Activated T-helper 2 cell treated with anti-CD3 and anti-CD28 coated beads, Interferon-gamma antibody, Interleukin-2, Interleukin-4, amounts not matched to agents 10 μg/mL and 5 μg/mL and 100 μg/mL, durations not matched to agents 14 hours and 24 hours and 36 hours (primary cell): ENCODE data around the gene TMEM235. TPM values are rescaled to one million over a fixed set of nuclear protein-coding genes. Genes with fewer than 3 reads are reported as not detected.

Source experiments
- DNase-seq: peaks from one replicate; pipeline ENCODE4 v3.0.0; 2021; ENCODE audit warnings: low spot score
- H3K27ac Mint-ChIP-seq: one replicate; pipeline ENCODE4 v1.8.0; 2021; ENCODE audit warnings: mixed read lengths
- H3K27me3 Mint-ChIP-seq: one replicate; pipeline ENCODE4 v1.8.0; 2021; ENCODE audit warnings: low read depth, mixed read lengths
- H3K36me3 Mint-ChIP-seq: one replicate; pipeline ENCODE4 v1.8.0; 2021; ENCODE audit warnings: low read depth, mixed read lengths
- H3K4me1 Mint-ChIP-seq: one replicate; pipeline ENCODE4 v1.8.0; 2021; ENCODE audit warnings: low read depth, mixed read lengths
- H3K4me3 Mint-ChIP-seq: one replicate; pipeline ENCODE4 v1.8.0; 2021; ENCODE audit warnings: low read depth, mild to moderate bottlenecking, moderate library complexity, mixed read lengths
- H3K9me3 Mint-ChIP-seq: one replicate; pipeline ENCODE4 v1.8.0; 2021; ENCODE audit warnings: mixed read lengths
- intact Hi-C: fragments of 100-400 bp; cut with micrococcal nuclease; formaldehyde crosslinking; loops from one replicate; pipeline ENCODE4 v1.15.1; 2023
- total RNA-seq: library from RNA; stranded (reverse); gene quantifications from 2 replicates; pipeline ENCODE4 v1.2.3, GENCODE V29; 2022

The TMEM235 gene
- total RNA-seq, 1 donor from 2014 or later = not detected

- Mint-ChIP-seq H3K9me3 (no peaks in the 10 kb centered on the region), H3K36me3 (no peaks in the 10 kb centered on the region), H3K4me1 (peaks cover 22% of the 10 kb centered on the region), H3K4me3 (no peak overlapping the region), H3K27me3 (no peaks in the 10 kb centered on the region), H3K27ac (no peak overlapping the region)
- intact Hi-C loops = no loop called here
- DNase-seq = no peak
Observed at GRCh38 chr17:78268951-78269905, 37.8 kb downstream of the TMEM235 start.

DNA sequence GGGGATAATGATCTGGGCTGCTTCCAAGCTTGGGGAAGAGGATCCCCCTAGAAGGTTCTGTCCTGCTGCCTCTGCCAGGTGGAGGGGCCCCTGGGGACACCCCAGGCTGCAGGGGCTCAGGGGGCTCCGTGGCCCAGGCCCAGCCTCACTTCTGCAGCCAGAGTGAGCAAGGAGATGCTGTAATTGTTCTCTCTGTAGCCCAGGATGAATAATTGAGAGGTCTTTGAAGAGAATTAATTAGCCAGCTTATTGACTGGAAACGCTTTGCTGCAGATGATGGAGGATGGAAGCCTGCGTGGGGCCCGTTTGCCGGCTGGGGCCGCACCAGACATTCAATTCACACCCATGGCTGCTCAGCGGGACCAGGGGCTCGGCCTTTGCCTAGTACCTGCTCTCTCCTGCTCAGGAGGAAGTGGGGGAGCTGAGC, 38.5 kb downstream of the TMEM235 start:
- DNase-seq = no peak
- intact Hi-C loops = no loop called here
- Mint-ChIP-seq H3K9me3 (no peaks in the 10 kb centered on the region), H3K27ac (no peak overlapping the region), H3K36me3 (no peaks in the 10 kb centered on the region), H3K4me3 (no peak overlapping the region), H3K4me1 (peaks cover 22% of the 10 kb centered on the region), H3K27me3 (no peaks in the 10 kb centered on the region)

DNA sequence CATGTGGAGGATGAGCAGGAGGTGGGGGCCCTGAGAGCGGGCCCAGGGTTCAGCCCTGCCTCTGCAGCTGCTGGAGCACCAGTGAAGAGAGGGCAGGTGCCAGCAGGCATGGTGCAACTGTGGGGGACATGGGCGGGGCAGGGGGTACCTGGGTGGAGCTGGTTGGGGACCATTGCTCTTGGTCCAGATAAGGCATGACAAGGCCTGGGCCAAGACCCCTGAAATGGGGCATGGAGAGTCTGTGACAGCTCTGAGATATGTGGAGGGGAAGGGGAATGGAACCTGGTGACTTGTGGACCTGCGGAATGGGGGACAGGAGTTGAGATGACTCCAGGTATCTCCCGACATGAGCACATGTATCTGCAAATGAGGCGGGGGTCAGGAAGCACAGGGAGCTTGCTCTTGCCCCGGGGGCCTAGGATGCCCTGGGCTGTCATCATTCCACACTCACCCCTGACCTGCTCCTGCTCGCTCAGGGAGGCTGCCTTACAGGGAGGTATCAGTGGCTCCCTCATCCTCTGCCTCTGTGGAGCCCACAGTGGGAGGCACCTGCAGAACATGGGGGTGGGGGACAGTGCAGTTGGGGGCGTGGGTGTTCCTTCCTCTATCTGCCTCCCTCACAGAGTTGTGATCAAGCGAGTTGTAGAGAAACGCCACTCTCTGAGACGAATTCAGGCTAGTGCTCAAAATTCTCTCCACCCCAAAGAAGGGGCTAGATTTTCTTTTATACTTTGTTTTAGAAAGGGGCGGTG, 40.2 kb downstream of the TMEM235 start:
- peaks cover 25% of the 10 kb centered on the region for H3K4me1 Mint-ChIP-seq
- H3K4me3 Mint-ChIP-seq = no peak overlapping the region
- peaks cover 2% of the 10 kb centered on the region for H3K27me3 Mint-ChIP-seq
- H3K9me3 Mint-ChIP-seq = no peaks in the 10 kb centered on the region
- intact Hi-C loops = no loop called here
- no peaks in the 10 kb centered on the region for H3K36me3 Mint-ChIP-seq
- no peak overlapping the region for H3K27ac Mint-ChIP-seq
- DNase-seq = no peak

GRCh38 chr17:78272181-78272913, 40.9 kb downstream of the TMEM235 start:
- Mint-ChIP-seq H3K36me3 (no peaks in the 10 kb centered on the region), H3K27me3 (peaks cover 2% of the 10 kb centered on the region), H3K4me3 (no peak overlapping the region), H3K27ac (no peak overlapping the region), H3K4me1 (peaks cover 25% of the 10 kb centered on the region), H3K9me3 (no peaks in the 10 kb centered on the region)
- DNase-seq = no peak
- intact Hi-C loops = no loop called here

DNA sequence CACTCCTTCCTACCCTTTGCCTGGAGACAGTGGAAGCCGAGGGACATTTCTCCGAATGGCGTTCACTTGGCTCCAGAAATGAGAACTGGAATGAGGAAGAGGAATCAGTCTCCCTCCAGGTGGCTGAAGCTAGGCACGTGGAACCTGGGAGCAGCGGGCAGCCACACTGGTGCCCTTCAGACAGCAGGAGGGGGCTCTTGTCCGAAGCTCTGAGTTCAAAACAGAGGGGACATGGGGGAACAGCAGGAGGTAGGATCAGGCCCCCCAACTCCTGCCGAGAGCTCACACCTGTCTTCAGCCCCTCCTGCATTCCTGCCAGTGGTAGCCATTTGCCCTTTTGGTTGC, 41.5 kb downstream of the TMEM235 start:
- no peak for DNase-seq
- Mint-ChIP-seq H3K4me1 (peaks cover 25% of the 10 kb centered on the region), H3K36me3 (no peaks in the 10 kb centered on the region), H3K27me3 (peaks cover 2% of the 10 kb centered on the region), H3K4me3 (no peak overlapping the region), H3K9me3 (no peaks in the 10 kb centered on the region), H3K27ac (no peak overlapping the region)
- intact Hi-C loops = no loop called here

- DNase-seq = no peak
- no peaks in the 10 kb centered on the region for H3K36me3 Mint-ChIP-seq
- H3K27ac Mint-ChIP-seq = no peak overlapping the region
- H3K9me3 Mint-ChIP-seq = no peaks in the 10 kb centered on the region
- intact Hi-C loops = no loop called here
- H3K4me1 Mint-ChIP-seq = peaks cover 25% of the 10 kb centered on the region
- H3K4me3 Mint-ChIP-seq = no peak overlapping the region
- H3K27me3 Mint-ChIP-seq = peaks cover 2% of the 10 kb centered on the region
Observed at GRCh38 chr17:78273813-78274212, 42.4 kb downstream of the TMEM235 start.

- H3K27me3 Mint-ChIP-seq = peaks cover 2% of the 10 kb centered on the region
- H3K27ac Mint-ChIP-seq = no peak overlapping the region
- peaks cover 24% of the 10 kb centered on the region for H3K4me1 Mint-ChIP-seq
- H3K9me3 Mint-ChIP-seq = no peaks in the 10 kb centered on the region
- no peaks in the 10 kb centered on the region for H3K36me3 Mint-ChIP-seq
- intact Hi-C loops = no loop called here
- no peak for DNase-seq
- H3K4me3 Mint-ChIP-seq = no peak overlapping the region
Observed at GRCh38 chr17:78275355-78275754, 43.9 kb downstream of the TMEM235 start.

DNA sequence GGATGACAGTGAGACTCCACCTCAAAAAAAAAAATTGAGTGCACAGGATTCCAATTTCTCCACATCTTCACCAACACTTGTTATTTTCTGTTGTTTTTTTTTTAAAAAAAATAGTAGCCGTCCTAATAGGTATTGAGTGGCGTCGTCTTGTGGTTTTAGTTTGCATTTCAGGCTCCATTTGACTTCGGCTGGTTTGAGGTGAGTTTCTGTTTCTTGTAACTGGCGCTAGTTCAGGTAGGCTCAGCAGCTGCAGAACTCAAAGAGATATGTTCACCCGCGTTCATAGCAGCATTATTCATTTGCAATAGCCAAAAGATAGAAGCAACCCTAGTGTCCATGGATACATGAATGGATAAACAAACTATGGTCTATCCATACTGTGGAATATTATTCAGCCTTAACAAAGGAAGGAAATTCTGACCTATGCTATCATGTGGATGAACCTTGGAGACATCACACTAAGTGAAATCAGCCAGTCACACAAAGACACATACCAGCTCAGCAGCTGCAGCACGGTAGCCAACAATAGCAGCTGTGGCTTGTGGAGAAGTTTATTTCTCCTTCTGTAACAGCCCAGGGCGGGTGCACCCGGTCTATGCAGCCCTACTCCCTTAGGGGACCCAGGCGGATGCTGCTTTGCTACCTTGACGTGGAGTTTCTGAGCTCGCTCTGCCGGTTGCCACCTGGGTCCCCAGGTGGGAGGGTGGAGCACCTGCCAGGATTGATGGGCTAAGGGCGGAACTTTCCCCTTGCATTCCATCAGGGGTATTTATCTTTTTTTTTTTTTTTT, 44.9 kb downstream of the TMEM235 start:
- peaks cover 18% of the 10 kb centered on the region for H3K4me1 Mint-ChIP-seq
- peaks cover 2% of the 10 kb centered on the region for H3K27me3 Mint-ChIP-seq
- H3K9me3 Mint-ChIP-seq = no peaks in the 10 kb centered on the region
- H3K36me3 Mint-ChIP-seq = no peaks in the 10 kb centered on the region
- no peak overlapping the region for H3K4me3 Mint-ChIP-seq
- no peak overlapping the region for H3K27ac Mint-ChIP-seq
- intact Hi-C loops = no loop called here
- no peak for DNase-seq

DNA sequence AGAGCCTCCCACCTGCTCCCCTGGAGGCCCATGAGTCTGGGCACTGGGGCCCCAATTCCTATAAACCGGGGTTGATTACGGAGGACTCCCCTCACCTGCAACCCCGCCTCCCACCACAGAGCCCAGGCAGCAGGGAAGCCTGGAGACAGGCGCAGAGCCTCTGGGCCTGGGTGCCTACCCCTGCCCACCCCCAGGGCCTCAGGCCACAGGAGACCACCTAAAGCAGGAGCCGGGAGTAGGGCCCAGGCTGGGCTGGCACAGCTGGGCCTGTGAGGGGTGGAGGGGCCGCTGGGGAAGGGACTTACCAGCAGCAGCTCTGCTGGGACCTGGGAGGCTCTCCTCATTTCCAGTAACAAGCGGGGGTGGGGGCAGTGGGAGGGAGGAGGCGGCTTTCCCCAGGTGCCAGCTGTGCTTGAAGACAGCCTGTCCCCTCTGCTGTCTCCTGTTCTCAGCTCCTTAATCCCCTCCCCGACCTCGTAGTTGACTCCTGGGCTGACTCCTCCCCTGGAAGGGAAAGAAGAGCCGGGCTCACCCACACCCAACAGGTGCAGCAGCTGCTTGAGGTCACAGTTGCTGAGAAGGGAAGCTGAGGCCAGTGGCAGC, 46.8 kb downstream of the TMEM235 start:
- peaks cover 2% of the 10 kb centered on the region for H3K27me3 Mint-ChIP-seq
- intact Hi-C loops = no loop called here
- no peaks in the 10 kb centered on the region for H3K36me3 Mint-ChIP-seq
- no peak overlapping the region for H3K27ac Mint-ChIP-seq
- no peak for DNase-seq
- H3K9me3 Mint-ChIP-seq = no peaks in the 10 kb centered on the region
- no peak overlapping the region for H3K4me3 Mint-ChIP-seq
- H3K4me1 Mint-ChIP-seq = peaks cover 4% of the 10 kb centered on the region

GRCh38 chr17:78279360-78279990, 48.0 kb downstream of the TMEM235 start:
- H3K27ac Mint-ChIP-seq = peak overlapping the region; percentile 22
- H3K36me3 Mint-ChIP-seq = no peaks in the 10 kb centered on the region
- intact Hi-C loops = no loop called here
- H3K9me3 Mint-ChIP-seq = no peaks in the 10 kb centered on the region
- H3K4me3 Mint-ChIP-seq = no peak overlapping the region
- no peak for DNase-seq
- peaks cover 2% of the 10 kb centered on the region for H3K27me3 Mint-ChIP-seq
- peaks cover 4% of the 10 kb centered on the region for H3K4me1 Mint-ChIP-seq

- Mint-ChIP-seq H3K27ac (no peak overlapping the region), H3K36me3 (no peaks in the 10 kb centered on the region), H3K27me3 (no peaks in the 10 kb centered on the region), H3K9me3 (no peaks in the 10 kb centered on the region), H3K4me3 (no peak overlapping the region), H3K4me1 (no peaks in the 10 kb centered on the region)
- no peak for DNase-seq
- intact Hi-C loops = no loop called here
Observed at GRCh38 chr17:78281249-78281845, 49.9 kb downstream of the TMEM235 start.
